Esophagus muscularis mucosa (tissue), 4 donors: Measurements from ENCODE around the gene TUBA3C.

Source experiments
- EP300 ChIP-seq: sonication (generic); formaldehyde crosslinking; IDR thresholded peaks from one replicate; pipeline ENCODE4 v1.6.1; 2017; ENCODE audit warnings: antibody characterized with exemption
- POLR2A ChIP-seq: fragments of 450-650 bp; IDR thresholded peaks from one replicate; pipeline ENCODE4 v1.6.1; 2017; ENCODE audit warnings: antibody characterized with exemption, moderate library complexity, mild to moderate bottlenecking, low read depth
- POLR2AphosphoS5 ChIP-seq, 2 donors: sonication (generic); formaldehyde crosslinking; IDR thresholded peaks; one replicate each; pipeline ENCODE4 v1.6.1; 2017; ENCODE audit warnings: antibody characterized with exemption in 2 of 2
- TF ChIP-seq, protein P1 (sequence below), 3 experiments: fragments of 200-600 bp in 2 of 3; fragments of 450-650 bp in 1 of 3; sonication (generic) in 2 of 3; IDR thresholded peaks; one replicate each; pipeline ENCODE4 v1.5.1; 2017 to 2019; ENCODE audit warnings: antibody characterized with exemption in 3 of 3, mild to moderate bottlenecking in 2 of 3, moderate library complexity in 1 of 3

DNA sequence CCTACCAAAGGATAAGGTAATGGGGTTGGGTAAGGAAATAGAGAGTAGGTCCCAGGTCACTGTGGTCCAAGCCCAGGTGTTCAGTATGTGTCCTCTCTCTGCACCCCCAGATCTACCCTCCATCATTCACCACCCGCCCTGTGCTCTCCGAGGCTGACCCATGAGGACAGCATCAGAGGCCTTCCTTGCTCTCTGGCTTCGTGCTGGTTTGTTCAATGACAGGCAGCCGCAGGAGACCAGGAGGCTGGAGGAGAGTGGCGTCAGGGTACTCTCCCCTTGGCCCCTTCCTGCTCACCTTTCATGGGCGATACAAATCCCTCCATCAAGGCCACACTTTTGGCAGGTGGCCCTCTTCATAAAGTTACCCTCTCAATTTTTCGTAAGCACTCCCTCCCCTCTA lies 1.7 kb downstream of the TUBA3C start:
- TF ChIP-seq, protein P1, sequence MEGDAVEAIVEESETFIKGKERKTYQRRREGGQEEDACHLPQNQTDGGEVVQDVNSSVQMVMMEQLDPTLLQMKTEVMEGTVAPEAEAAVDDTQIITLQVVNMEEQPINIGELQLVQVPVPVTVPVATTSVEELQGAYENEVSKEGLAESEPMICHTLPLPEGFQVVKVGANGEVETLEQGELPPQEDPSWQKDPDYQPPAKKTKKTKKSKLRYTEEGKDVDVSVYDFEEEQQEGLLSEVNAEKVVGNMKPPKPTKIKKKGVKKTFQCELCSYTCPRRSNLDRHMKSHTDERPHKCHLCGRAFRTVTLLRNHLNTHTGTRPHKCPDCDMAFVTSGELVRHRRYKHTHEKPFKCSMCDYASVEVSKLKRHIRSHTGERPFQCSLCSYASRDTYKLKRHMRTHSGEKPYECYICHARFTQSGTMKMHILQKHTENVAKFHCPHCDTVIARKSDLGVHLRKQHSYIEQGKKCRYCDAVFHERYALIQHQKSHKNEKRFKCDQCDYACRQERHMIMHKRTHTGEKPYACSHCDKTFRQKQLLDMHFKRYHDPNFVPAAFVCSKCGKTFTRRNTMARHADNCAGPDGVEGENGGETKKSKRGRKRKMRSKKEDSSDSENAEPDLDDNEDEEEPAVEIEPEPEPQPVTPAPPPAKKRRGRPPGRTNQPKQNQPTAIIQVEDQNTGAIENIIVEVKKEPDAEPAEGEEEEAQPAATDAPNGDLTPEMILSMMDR (IDR thresholded peaks at IDR 0.05): no peak
- TF ChIP-seq POLR2AphosphoS5 (IDR thresholded peaks at IDR 0.05) (no peak), POLR2A (no peak), EP300 (no peak)
